Measurements from ENCODE around the gene UNC45B.

The UNC45B gene

DNA sequence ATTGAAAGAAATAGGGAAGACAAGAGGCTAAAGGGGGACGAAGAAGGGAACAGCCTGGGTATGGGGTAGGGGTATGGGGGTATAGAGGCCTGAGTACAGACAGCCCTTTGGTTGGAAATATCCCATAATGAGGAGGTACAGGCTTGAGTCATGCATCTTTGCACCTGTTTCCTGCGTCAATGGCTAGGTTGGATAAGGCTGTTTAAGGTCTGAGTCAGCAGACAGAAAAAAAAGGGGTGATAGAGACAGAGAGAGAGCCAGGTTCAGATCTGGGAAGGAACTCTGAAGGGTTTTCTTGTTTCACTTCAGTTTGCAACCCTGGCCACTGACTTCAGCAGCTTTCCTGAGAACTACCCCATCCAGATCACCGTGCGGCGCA, 17.7 kb upstream of the UNC45B start:
- H3K4me3 ChIP-seq (replicated peaks; ENCODE audit: low read depth, low read length), result no peak overlapping the region
- no peak for DNase-seq (ENCODE audit: extremely low read depth, low read depth)
- TF ChIP-seq CTCF (IDR thresholded peaks at IDR 0.05; ENCODE audit: low read depth, low read length, missing control alignments), result no peak

DNA sequence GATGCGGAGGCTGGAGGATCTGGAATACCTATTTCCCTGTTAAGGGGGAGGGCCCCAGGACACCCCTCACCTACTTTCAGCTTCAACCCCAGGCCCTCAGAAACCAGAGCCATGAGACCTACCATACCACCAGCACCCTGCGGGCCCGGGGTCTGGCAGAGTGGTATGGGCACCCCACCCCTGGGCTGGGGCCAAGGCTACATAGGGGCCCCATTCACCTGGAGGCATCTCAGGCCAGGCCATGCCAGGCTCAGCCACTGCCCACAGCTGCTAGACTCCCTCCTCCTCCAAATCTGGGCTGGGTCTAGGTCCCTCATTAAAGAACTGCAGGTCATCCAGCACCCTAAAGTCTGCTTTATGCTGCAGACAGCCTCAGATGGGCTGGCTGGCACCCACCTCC, 17.2 kb upstream of the UNC45B start:
- TF ChIP-seq CTCF (IDR thresholded peaks at IDR 0.05; ENCODE audit: low read depth, low read length, missing control alignments), result no peak
- no peak overlapping the region for H3K4me3 ChIP-seq (replicated peaks; ENCODE audit: low read depth, low read length)
- DNase-seq (ENCODE audit: extremely low read depth, low read depth), result no peak

DNA sequence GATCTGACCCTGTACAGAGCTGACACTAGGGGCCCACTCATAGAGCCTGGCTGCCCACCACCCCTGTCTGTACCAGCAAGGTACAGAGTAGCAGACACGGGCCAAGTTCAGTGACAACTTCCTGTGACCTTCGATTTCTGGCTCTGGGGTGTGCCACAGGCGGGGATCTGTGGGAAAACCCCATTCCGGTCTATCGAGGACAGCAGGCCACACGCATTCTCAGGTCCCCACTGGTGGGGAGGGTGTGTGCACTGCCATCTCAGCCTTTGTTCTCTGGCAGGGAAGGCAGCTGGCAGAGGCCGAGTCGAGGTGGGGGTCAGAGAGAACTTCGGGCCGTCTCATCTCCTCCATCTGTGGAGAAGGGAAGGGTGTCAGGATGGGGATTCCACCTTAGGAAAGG, 15.5 kb upstream of the UNC45B start:
- no peak overlapping the region for H3K4me3 ChIP-seq (replicated peaks; ENCODE audit: low read depth, low read length)
- no peak for DNase-seq (ENCODE audit: extremely low read depth, low read depth)
- TF ChIP-seq CTCF (IDR thresholded peaks at IDR 0.05; ENCODE audit: low read depth, low read length, missing control alignments), result no peak

GRCh38 chr17:35132816-35133550, 14.6 kb upstream of the UNC45B start:
- TF ChIP-seq CTCF (IDR thresholded peaks at IDR 0.05; ENCODE audit: low read depth, low read length, missing control alignments), result no peak
- no peak overlapping the region for H3K4me3 ChIP-seq (replicated peaks; ENCODE audit: low read depth, low read length)
- no peak for DNase-seq (ENCODE audit: extremely low read depth, low read depth)

DNA sequence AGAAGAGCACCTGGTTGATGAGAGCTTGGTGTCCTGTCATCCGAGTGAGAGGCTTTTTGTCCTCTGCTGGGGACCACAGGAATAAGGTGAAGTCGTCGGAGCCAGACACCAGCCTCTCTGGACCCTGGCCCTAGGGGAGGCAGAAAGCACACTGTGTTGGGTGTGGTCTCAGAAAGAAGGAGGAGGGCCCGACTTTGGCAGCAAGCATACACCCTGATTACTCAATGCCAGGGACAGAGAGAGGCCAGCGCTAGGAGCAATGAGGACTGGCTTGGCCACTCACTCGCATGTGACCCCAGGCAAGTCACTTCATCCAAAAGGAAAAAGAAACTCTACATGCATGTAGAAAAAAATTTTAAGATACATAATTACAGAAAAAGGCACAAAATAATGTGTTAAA, 12.3 kb upstream of the UNC45B start:
- no peak for TF ChIP-seq CTCF (IDR thresholded peaks at IDR 0.05; ENCODE audit: low read depth, low read length, missing control alignments)
- no peak for DNase-seq (ENCODE audit: extremely low read depth, low read depth)
- no peak overlapping the region for H3K4me3 ChIP-seq (replicated peaks; ENCODE audit: low read depth, low read length)

DNA sequence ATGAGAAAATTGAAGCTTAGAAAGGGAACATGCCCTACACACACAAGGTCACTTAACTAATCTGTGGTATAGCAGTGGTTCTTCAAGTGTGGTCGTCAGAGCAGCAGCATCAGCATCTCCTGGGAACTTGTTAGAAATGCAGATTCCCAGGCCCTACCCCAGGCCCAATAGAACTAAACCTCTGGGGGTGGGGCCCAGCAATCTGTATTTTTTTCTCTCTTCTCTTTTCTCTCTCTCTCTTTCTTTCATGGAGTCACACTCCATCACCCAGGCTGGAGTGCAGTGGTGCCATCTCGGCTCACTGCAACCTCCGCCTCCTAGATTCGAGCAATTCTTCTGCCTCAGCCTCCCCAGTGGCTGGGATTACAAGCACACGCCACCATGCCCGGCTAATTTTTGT, 9.4 kb upstream of the UNC45B start:
- DNase-seq (ENCODE audit: extremely low read depth, low read depth), result no peak
- no peak for TF ChIP-seq CTCF (IDR thresholded peaks at IDR 0.05; ENCODE audit: low read depth, low read length, missing control alignments)
- no peak overlapping the region for H3K4me3 ChIP-seq (replicated peaks; ENCODE audit: low read depth, low read length)
